ENCODE data around the gene MAN2B1. TPM values are rescaled to one million over a fixed set of nuclear protein-coding genes. Genes with fewer than 3 reads are reported as not detected.
A peak's percentile ranks its signal among the peaks of the same experiment; 100 is the strongest.
"Not testable (repeated sequence)": the region's sequence is repeated elsewhere in the genome, so short reads cannot be mapped to it uniquely, and the experiment has no call there.

MAN2B1 gene
- polyA plus RNA-seq, 2 of the 4 experiments (the other 2 are of a cell fraction): 13.0 to 16.3 TPM

DNA sequence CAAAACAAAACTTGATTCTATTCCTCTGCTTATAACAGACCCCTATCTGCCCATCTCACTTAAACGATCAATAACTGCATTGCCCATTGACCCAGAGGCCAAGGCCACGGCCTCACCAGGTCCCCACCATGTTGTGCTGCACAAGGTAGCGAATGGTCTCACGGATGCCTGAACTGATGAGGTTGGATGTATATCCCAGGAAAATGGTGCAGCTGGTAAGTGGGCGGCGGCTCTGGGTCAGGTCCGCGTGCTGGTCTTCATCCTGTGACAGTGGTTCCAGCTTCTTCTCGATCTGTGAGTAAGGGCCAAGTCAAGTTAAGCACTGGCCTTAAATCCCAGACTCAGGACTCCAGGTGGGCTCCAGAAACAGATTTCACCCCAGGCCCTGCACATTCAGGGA is 13.5 kb upstream of the MAN2B1 start:
- ATAC-seq (no peak), DNase-seq (ENCODE audit: low read depth in 1 of 2, low spot score in 1 of 2) (no peak), FAIRE-seq (no peak)
- no peak overlapping the region for H3K27ac ChIP-seq
- peak overlapping the region; percentile 59; the same call in 2 of the 3 replicates for H3K4me2 ChIP-seq
- POLR2A ChIA-PET: no interaction called here
- CTCF ChIA-PET: interaction anchor here (1.3 to 2.3 kb wide), 3 partner anchors 8 to 81 kb away, joined by 5 to 6 read pairs (median 5); a partner anchor contains a TSS
- no peaks in the 10 kb centered on the region for H3K9me3 ChIP-seq
- H3K4me3 ChIP-seq: no peak overlapping the region; the same call in 2 of the 3 replicates
- 95% methylated on average over 8 of the region's 9 CpGs for WGBS (ENCODE audit: missing lambda C conversion rate)
- TF ChIP-seq TFCP2L1 (CRISPR knock-in tag; IDR thresholded peaks at IDR 0.05) (no peak), BCL3 (IDR thresholded peaks at IDR 0.05) (no peak), ZFP36 (IDR thresholded peaks at IDR 0.05; ENCODE audit: borderline replicate concordance, partially characterized antibody) (no peak), FOSL2 (IDR thresholded peaks at IDR 0.05) (no peak), FOSL2 (CRISPR knock-in tag; IDR thresholded peaks at IDR 0.05) (no peak), CEBPB (IDR thresholded peaks at IDR 0.05) (no peak), RARB (CRISPR knock-in tag; IDR thresholded peaks at IDR 0.05) (no peak), EHF (CRISPR knock-in tag; IDR thresholded peaks at IDR 0.05) (no peak), KDM1A (IDR thresholded peaks at IDR 0.05; ENCODE audit: low read depth) (no peak), CBX8 (IDR thresholded peaks at IDR 0.05) (no peak), HOXB5 (CRISPR knock-in tag; IDR thresholded peaks at IDR 0.05) (no peak), RNF2 (IDR thresholded peaks at IDR 0.05; ENCODE audit: borderline replicate concordance, low read depth) (no peak), PBX3 (IDR thresholded peaks at IDR 0.05) (no peak), CHD2 (IDR thresholded peaks at IDR 0.05; ENCODE audit: low read length, partially characterized antibody) (no peak), MAZ (IDR thresholded peaks at IDR 0.05; ENCODE audit: borderline replicate concordance, low read depth, low read length) (no peak), POLR2A (IDR thresholded peaks at IDR 0.05; ENCODE audit: low read length) (no peak)
- TF ChIP-seq, protein P1, sequence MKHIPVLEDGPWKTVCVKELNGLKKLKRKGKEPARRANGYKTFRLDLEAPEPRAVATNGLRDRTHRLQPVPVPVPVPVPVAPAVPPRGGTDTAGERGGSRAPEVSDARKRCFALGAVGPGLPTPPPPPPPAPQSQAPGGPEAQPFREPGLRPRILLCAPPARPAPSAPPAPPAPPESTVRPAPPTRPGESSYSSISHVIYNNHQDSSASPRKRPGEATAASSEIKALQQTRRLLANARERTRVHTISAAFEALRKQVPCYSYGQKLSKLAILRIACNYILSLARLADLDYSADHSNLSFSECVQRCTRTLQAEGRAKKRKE (CRISPR knock-in tag; IDR thresholded peaks at IDR 0.05; ENCODE audit: low read depth): no peak
- H3K4me1 ChIP-seq: no peaks in the 10 kb centered on the region

DNA sequence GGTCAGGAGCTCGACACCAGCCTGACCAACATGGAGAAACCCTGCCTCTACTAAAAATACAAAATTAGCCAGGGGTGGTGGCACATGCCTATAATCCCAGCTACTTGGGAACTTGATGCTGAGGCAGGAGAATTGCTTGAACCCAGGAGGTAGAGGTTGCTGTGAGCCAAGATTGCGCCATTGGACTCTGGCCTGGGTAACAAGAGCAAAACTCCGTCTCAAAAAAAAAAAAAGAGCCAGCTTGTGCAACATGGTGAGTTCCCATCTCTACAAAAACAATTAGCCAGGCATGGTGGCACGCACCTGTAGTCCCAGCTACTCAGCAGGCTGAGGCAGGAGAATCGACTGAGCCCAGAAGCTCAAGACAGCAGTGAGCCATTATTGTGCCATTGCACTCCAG is 11.5 kb upstream of the MAN2B1 start:
- ChIA-PET CTCF (interaction anchor here (0.9 to 2.3 kb wide), 4 partner anchors 8 to 122 kb away, joined by 3 to 7 read pairs (median 4); a partner anchor contains a TSS), POLR2A (interaction anchor here (0.6 to 1.1 kb wide), 2 partner anchors 9 to 12 kb away, joined by 3 to 5 read pairs; partner anchors contain the start of genes GNG14, MAN2B1 and WDR83)

GRCh38 chr19:12676928-12677327 is 10.4 kb upstream of the MAN2B1 start:
- CTCF ChIA-PET: interaction anchor here (0.7 to 1.5 kb wide), 10 partner anchors 9 to 177 kb away, joined by 3 to 7 read pairs (median 4); partner anchors contain the start of genes MAN2B1, TNPO2 and WDR83
- no peak for FAIRE-seq
- H3K9me3 ChIP-seq: no peaks in the 10 kb centered on the region

More for the DNA sequence above, 11.5 kb upstream of the MAN2B1 start:
- not testable (repeated sequence) for ATAC-seq; H3K4me3 ChIP-seq; H3K27ac ChIP-seq; H3K4me1 ChIP-seq; FAIRE-seq; H3K9me3 ChIP-seq; H3K4me2 ChIP-seq; DNase-seq (ENCODE audit: low read depth in 1 of 2, low spot score in 1 of 2)
- WGBS (ENCODE audit: missing lambda C conversion rate): 91% methylated on average over 4 of the region's 5 CpGs

More at GRCh38 chr19:12676928-12677327, 10.4 kb upstream of the MAN2B1 start:
- 93% methylated on average over 11 of the region's 12 CpGs for WGBS (ENCODE audit: missing lambda C conversion rate)
- no peak for ATAC-seq
- H3K4me2 ChIP-seq: no peak overlapping the region
- POLR2A ChIA-PET: no interaction called here
- H3K27ac ChIP-seq: no peak overlapping the region
- DNase-seq (ENCODE audit: low read depth in 1 of 2, low spot score in 1 of 2): no peak
- no peak overlapping the region for H3K4me3 ChIP-seq
- TF ChIP-seq ZNF302 (CRISPR knock-in tag; IDR thresholded peaks at IDR 0.05): no peak
- TF ChIP-seq CEBPB (IDR thresholded peaks at IDR 0.05): no peak
- TF ChIP-seq KDM1A (IDR thresholded peaks at IDR 0.05; ENCODE audit: low read depth): no peak
- no peak for TF ChIP-seq HOXB13 (CRISPR knock-in tag; IDR thresholded peaks at IDR 0.05; ENCODE audit: low read depth)
- TF ChIP-seq CHD2 (IDR thresholded peaks at IDR 0.05; ENCODE audit: low read length, partially characterized antibody): no peak
- no peak for TF ChIP-seq HMGXB4 (CRISPR knock-in tag; IDR thresholded peaks at IDR 0.05; ENCODE audit: borderline replicate concordance)
- TF ChIP-seq JUNB (IDR thresholded peaks at IDR 0.05): no peak
- TF ChIP-seq NFE2L2 (conservative IDR thresholded peaks at IDR 0.05; ENCODE audit: low read length): no peak
- H3K4me1 ChIP-seq: no peaks in the 10 kb centered on the region

Measured in A549 (cell line).